ENCODE results near the gene TMEM258. TPM values are rescaled to one million over a fixed set of nuclear protein-coding genes. Genes with fewer than 3 reads are reported as not detected.

TMEM258 gene
- total and polyA plus RNA-seq, 4 donors: 31.0 to 136 (median 98.7) TPM

DNA sequence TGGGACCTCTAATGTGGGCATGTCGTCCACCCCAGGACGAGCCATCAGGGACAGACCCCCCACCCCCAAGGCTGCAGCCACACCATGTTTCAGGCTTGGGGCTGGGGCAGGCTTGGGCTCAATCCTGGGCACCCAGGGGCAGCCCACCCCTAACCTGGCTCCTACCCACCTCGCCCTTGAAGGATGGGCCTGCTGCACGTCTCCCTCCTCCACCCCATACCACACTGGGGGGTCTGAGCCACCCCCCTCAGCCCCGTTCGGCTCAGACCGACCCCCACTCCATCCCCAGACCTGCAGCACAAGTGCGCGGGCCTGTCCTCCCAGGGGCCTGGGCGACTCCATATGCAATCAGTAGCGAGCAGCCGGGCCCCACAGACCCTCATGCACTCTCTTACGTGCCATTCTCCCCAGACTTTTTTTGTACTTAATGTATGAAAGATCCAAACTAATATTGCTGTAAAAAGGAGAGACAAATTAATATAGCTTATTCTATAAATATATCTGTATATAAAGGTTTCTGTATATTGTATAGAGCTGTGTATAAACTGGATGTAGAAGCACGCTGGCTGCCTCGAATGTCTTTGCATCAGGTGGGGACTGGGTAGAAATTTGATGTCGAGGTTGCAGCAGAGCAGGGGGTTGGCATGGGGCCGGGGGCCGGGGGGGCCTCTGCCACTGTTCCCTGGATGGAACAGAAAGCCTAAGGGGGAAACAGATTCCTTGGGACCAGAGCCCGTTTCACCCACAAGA is 45.8 kb downstream of the TMEM258 start:
- DNase-seq (ENCODE audit: low spot score): no peak
- Histone ChIP-seq H3K9ac (ENCODE audit: low read depth in 1 of 2, low read length in 2 of 2) (no peak overlapping the region), H3K27ac (ENCODE audit: low read depth in 1 of 2, low read length in 2 of 2) (no peak overlapping the region), H3K9me3 (ENCODE audit: control insufficient read depth in 4 of 4, low read length in 3 of 4) (no peaks in the 10 kb centered on the region), H3K4me3 (ENCODE audit: low read depth in 1 of 3, low read length in 3 of 3) (no peak overlapping the region), H3K4me1 (ENCODE audit: control insufficient read depth in 4 of 4, insufficient read depth in 4 of 4, low read length in 3 of 4) (peaks cover 0 to 8% (median 5%) of the 10 kb centered on the region in 4 donors), H3K36me3 (ENCODE audit: control insufficient read depth in 4 of 4, insufficient read depth in 3 of 4, low read depth in 1 of 4, low read length in 3 of 4) (no peaks in the 10 kb centered on the region), H3K27me3 (ENCODE audit: control insufficient read depth in 4 of 4, insufficient read depth in 4 of 4, low read length in 3 of 4) (no peaks in the 10 kb centered on the region)
- TF ChIP-seq, protein P1, sequence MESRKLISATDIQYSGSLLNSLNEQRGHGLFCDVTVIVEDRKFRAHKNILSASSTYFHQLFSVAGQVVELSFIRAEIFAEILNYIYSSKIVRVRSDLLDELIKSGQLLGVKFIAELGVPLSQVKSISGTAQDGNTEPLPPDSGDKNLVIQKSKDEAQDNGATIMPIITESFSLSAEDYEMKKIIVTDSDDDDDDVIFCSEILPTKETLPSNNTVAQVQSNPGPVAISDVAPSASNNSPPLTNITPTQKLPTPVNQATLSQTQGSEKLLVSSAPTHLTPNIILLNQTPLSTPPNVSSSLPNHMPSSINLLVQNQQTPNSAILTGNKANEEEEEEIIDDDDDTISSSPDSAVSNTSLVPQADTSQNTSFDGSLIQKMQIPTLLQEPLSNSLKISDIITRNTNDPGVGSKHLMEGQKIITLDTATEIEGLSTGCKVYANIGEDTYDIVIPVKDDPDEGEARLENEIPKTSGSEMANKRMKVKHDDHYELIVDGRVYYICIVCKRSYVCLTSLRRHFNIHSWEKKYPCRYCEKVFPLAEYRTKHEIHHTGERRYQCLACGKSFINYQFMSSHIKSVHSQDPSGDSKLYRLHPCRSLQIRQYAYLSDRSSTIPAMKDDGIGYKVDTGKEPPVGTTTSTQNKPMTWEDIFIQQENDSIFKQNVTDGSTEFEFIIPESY (IDR thresholded peaks at IDR 0.05): no peak
- WGBS: 83% methylated on average over 19 of the region's 19 CpGs

DNA sequence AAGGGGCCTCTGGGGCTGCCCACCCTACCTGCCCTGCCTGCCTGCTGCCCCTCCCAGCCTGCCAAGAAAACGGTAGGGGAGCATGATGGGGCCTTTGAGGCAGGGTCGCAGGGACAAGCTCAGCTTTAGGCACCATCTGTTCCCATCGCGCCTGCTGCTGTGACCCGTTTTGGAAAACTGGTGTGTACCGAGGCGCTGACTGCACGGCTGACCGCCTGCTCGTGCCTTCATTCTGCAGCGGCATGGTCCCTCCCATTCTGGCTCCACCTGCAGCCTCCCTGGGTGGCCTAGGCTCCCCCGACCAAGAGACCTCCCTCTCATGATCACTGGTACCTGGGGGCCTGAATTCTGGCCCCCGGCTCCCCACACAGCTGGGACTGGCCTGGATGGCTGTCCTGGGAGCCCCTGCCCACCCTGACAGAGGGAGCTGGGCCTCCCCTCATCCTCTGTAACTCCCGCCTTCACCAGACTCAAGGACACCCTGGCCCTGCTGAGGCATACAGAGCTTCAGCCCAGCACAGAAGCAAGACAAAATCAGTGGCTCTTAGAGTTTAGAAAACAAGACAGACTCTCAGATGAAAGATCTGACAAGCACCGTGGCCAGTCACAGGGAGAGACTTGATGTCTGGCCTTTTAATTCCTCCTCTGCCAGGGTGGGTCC is 46.5 kb downstream of the TMEM258 start:
- Histone ChIP-seq H3K27ac (ENCODE audit: low read depth in 1 of 2, low read length in 2 of 2) (no peak overlapping the region), H3K9me3 (ENCODE audit: control insufficient read depth in 4 of 4, low read length in 3 of 4) (no peaks in the 10 kb centered on the region), H3K4me1 (ENCODE audit: control insufficient read depth in 4 of 4, insufficient read depth in 4 of 4, low read length in 3 of 4) (peaks cover 0 to 8% (median 5%) of the 10 kb centered on the region in 4 donors), H3K36me3 (ENCODE audit: control insufficient read depth in 4 of 4, insufficient read depth in 3 of 4, low read depth in 1 of 4, low read length in 3 of 4) (no peaks in the 10 kb centered on the region), H3K27me3 (ENCODE audit: control insufficient read depth in 4 of 4, insufficient read depth in 4 of 4, low read length in 3 of 4) (no peaks in the 10 kb centered on the region), H3K9ac (ENCODE audit: low read depth in 1 of 2, low read length in 2 of 2) (no peak overlapping the region), H3K4me3 (ENCODE audit: low read depth in 1 of 3, low read length in 3 of 3) (no peak overlapping the region)
- TF ChIP-seq RAD21 (IDR thresholded peaks at IDR 0.05): no peak
- no peak for TF ChIP-seq FOXA1 (IDR thresholded peaks at IDR 0.05)
- no peak for TF ChIP-seq YY1 (IDR thresholded peaks at IDR 0.05)
- TF ChIP-seq, protein P2, sequence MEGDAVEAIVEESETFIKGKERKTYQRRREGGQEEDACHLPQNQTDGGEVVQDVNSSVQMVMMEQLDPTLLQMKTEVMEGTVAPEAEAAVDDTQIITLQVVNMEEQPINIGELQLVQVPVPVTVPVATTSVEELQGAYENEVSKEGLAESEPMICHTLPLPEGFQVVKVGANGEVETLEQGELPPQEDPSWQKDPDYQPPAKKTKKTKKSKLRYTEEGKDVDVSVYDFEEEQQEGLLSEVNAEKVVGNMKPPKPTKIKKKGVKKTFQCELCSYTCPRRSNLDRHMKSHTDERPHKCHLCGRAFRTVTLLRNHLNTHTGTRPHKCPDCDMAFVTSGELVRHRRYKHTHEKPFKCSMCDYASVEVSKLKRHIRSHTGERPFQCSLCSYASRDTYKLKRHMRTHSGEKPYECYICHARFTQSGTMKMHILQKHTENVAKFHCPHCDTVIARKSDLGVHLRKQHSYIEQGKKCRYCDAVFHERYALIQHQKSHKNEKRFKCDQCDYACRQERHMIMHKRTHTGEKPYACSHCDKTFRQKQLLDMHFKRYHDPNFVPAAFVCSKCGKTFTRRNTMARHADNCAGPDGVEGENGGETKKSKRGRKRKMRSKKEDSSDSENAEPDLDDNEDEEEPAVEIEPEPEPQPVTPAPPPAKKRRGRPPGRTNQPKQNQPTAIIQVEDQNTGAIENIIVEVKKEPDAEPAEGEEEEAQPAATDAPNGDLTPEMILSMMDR (IDR thresholded peaks at IDR 0.05; ENCODE audit: low read depth, low read length, missing input control): no peak
- 80% methylated on average over 15 of the region's 15 CpGs for WGBS
- no peak for DNase-seq (ENCODE audit: low spot score)

DNA sequence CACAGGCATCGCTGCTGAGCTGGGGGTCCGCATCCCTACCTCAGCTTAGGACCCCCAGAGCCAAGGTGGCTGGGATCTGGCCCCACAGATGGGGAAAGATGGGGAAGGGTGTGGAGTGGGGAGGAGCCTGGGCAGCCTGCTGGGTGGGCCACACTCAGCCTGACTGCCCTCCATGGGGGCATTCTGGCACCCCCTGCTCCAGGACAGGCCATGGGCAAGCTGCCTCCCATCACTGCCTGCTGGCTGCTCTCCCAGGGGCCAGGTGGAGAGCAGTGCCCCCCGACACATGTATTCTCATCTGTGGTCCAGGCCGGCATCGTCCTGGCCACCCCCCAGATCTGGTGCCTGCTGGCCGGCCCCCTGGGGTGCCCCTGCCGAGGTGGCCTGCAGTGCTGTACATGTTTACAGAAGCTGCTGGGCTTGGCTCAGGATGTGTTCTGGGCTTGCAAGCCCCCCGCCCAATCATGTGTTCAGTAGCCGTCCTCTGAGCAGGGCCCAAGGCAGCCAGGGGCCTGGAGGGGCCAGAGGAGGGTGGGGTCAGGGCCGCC is 47.7 kb downstream of the TMEM258 start:
- Histone ChIP-seq H3K9ac (ENCODE audit: low read depth in 1 of 2, low read length in 2 of 2) (no peak overlapping the region), H3K4me3 (ENCODE audit: low read depth in 1 of 3, low read length in 3 of 3) (no peak overlapping the region), H3K9me3 (ENCODE audit: control insufficient read depth in 4 of 4, low read length in 3 of 4) (no peaks in the 10 kb centered on the region), H3K27ac (ENCODE audit: low read depth in 1 of 2, low read length in 2 of 2) (no peak overlapping the region), H3K4me1 (ENCODE audit: control insufficient read depth in 4 of 4, insufficient read depth in 4 of 4, low read length in 3 of 4) (peaks cover 0 to 8% (median 5%) of the 10 kb centered on the region in 4 donors), H3K36me3 (ENCODE audit: control insufficient read depth in 4 of 4, insufficient read depth in 3 of 4, low read depth in 1 of 4, low read length in 3 of 4) (no peaks in the 10 kb centered on the region), H3K27me3 (ENCODE audit: control insufficient read depth in 4 of 4, insufficient read depth in 4 of 4, low read length in 3 of 4) (no peaks in the 10 kb centered on the region)
- DNase-seq (ENCODE audit: low spot score): no peak
- WGBS: 86% methylated on average over 10 of the region's 10 CpGs
- no peak for TF ChIP-seq NR2F2 (IDR thresholded peaks at IDR 0.05)
- TF ChIP-seq TAF1 (conservative IDR thresholded peaks at IDR 0.05): no peak
- no peak for TF ChIP-seq HNF4A (conservative IDR thresholded peaks at IDR 0.05)
- TF ChIP-seq, protein P2 (IDR thresholded peaks at IDR 0.05; ENCODE audit: low read depth, low read length, missing input control): no peak
- TF ChIP-seq, protein P3, sequence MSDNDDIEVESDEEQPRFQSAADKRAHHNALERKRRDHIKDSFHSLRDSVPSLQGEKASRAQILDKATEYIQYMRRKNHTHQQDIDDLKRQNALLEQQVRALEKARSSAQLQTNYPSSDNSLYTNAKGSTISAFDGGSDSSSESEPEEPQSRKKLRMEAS (IDR thresholded peaks at IDR 0.05): no peak
- no peak for TF ChIP-seq HNF4G (IDR thresholded peaks at IDR 0.05)
- TF ChIP-seq RAD21 (IDR thresholded peaks at IDR 0.05): no peak
